Body of pancreas (tissue), 4 donors: ENCODE results near the gene ANO3. TPM values are rescaled to one million over a fixed set of nuclear protein-coding genes. Genes with fewer than 3 reads are reported as not detected.

Experiments
- ATAC-seq: fragments of 150-250 bp; one replicate; pipeline ENCODE4 v1.9.1; 2016
- DNase-seq, 4 donors: peaks; one replicate each; pipeline ENCODE4 v3.0.0-alpha.2; 2019
- H3K27ac ChIP-seq, 4 donors: fragments of 200-600 bp; sonication (generic); 1 replicate in 3 of 4; 2 replicates in 1 of 4; pipeline versions ENCODE4 v1.5.1 to v1.6.1; 2016 to 2019; ENCODE audit warnings: mild to moderate bottlenecking in 1 of 4, mixed read lengths in 1 of 4, moderate library complexity in 1 of 4
- H3K27me3 ChIP-seq, 2 donors: fragments of 200-600 bp; sonication (generic); one replicate each; pipeline ENCODE4 v1.6.0; 2016; ENCODE audit warnings: mild to moderate bottlenecking in 1 of 2
- H3K36me3 ChIP-seq, 2 donors: fragments of 200-600 bp; sonication (generic); replicated peaks in 1 of 2; 2 replicates each; pipeline ENCODE4 v1.5.1; 2016; ENCODE audit warnings: low read depth in 2 of 2; ENCODE audit not compliant: insufficient read depth in 1 of 2
- H3K4me1 ChIP-seq: fragments of 200-600 bp; sonication (generic); one replicate; pipeline ENCODE4 v1.6.0; 2016
- H3K4me3 ChIP-seq, 2 donors: fragments of 200-600 bp; sonication (generic); 1 replicate in 1 of 2; 2 replicates in 1 of 2; pipeline ENCODE4 v1.5.1; 2016 to 2019
- H3K9me3 ChIP-seq, 3 donors: fragments of 200-600 bp; sonication (generic); 1 replicate in 2 of 3; 2 replicates in 1 of 3; pipeline ENCODE4 v1.5.1; 2016
- POLR2A ChIP-seq, 3 donors: fragments of 450-650 bp; IDR thresholded peaks; one replicate each; pipeline ENCODE4 v1.6.1; 2016; ENCODE audit warnings: antibody characterized with exemption in 3 of 3, mild to moderate bottlenecking in 2 of 3
- WGBS, 2 donors: methylation state at CpG; one replicate each; pipeline ENCODE4 v1.1.5; 2017; 5-methylcytosine and 5-hydroxymethylcytosine counted together
- intact Hi-C: fragments of 100-400 bp; cut with DNase I; formaldehyde crosslinking; loops from one replicate; pipeline ENCODE4 v1.15.1; 2023
- total RNA-seq, 2 donors: library from RNA; depleted of rRNA; stranded (reverse); fragments of >200 nt; gene quantifications; one replicate each; pipeline ENCODE4 v1.1.0, GENCODE V29; 2016
- TF ChIP-seq, protein P1 (sequence below), 7 experiments: fragments of 450-650 bp in 4 of 7; fragments of 200-600 bp in 3 of 7; sonication (generic) in 3 of 7; IDR thresholded peaks; one replicate each; pipeline ENCODE4 v1.5.1; 2016 to 2019; ENCODE audit warnings: antibody characterized with exemption in 7 of 7

Gene ANO3
- total RNA-seq, 2 donors from 2014 or later, result 0.52 to 5.3 TPM

DNA sequence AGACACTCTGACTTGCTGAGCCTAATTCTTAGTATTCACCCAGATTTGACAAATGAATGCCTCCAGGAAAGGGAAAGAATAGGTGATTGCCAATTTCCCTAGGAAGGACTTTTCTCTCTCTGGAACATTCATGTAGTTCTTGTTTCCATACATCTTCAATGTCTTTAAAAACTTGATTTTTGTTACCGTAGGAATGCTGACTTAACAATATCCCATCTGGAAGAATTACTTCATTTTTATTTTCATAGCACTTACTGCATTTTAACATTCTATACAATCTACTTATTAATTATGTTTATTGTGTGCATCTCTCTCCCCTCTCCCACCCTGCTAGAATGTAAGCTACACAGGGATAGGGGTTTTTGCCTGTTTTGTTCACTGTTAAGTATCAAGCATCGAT is 323.4 kb downstream of the ANO3 start:
- H3K36me3 ChIP-seq, result no peaks in the 10 kb centered on the region
- DNase-seq, result no peak
- no peak for ATAC-seq
- no peaks in the 10 kb centered on the region for H3K4me1 ChIP-seq
- intact Hi-C loops, result no loop called here
- H3K27me3 ChIP-seq, result peaks cover 0 to under 1% of the 10 kb centered on the region in 2 donors
- H3K4me3 ChIP-seq, result no peak overlapping the region
- WGBS, 2 donors, result 67 to 81% methylated on average over 2 of the region's 2 CpGs
- no peak overlapping the region for H3K27ac ChIP-seq
- no peaks in the 10 kb centered on the region for H3K9me3 ChIP-seq
- no peak for TF ChIP-seq POLR2A (IDR thresholded peaks at IDR 0.05)
- TF ChIP-seq, protein P1, sequence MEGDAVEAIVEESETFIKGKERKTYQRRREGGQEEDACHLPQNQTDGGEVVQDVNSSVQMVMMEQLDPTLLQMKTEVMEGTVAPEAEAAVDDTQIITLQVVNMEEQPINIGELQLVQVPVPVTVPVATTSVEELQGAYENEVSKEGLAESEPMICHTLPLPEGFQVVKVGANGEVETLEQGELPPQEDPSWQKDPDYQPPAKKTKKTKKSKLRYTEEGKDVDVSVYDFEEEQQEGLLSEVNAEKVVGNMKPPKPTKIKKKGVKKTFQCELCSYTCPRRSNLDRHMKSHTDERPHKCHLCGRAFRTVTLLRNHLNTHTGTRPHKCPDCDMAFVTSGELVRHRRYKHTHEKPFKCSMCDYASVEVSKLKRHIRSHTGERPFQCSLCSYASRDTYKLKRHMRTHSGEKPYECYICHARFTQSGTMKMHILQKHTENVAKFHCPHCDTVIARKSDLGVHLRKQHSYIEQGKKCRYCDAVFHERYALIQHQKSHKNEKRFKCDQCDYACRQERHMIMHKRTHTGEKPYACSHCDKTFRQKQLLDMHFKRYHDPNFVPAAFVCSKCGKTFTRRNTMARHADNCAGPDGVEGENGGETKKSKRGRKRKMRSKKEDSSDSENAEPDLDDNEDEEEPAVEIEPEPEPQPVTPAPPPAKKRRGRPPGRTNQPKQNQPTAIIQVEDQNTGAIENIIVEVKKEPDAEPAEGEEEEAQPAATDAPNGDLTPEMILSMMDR (IDR thresholded peaks at IDR 0.05), result no peak

DNA sequence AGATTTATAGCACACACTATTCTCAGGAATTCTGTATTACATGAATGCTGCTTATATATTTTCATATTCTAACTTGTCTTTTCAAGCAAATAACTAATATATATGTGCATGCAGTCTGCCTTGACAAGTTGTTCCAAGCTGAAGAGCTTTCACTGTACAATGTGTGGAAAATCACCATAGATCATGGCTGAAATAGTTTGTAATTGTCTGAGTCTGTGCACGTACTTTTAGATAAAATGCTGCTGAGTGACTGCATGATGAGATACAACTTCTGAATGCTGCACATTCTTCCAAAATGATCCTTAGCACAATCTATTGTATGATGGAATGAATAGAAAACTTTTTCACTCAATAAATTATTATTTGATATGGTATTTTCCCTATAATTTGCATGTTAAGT is 331.0 kb downstream of the ANO3 start:
- 42 to 53% methylated on average over 1 of the region's 1 CpG for WGBS, 2 donors
- Histone ChIP-seq H3K4me3 (no peak overlapping the region), H3K9me3 (no peaks in the 10 kb centered on the region), H3K27ac (no peak overlapping the region), H3K27me3 (no peaks in the 10 kb centered on the region), H3K36me3 (no peaks in the 10 kb centered on the region), H3K4me1 (no peaks in the 10 kb centered on the region)
- no peak for ATAC-seq
- TF ChIP-seq POLR2A (IDR thresholded peaks at IDR 0.05), result no peak
- TF ChIP-seq, protein P1 (IDR thresholded peaks at IDR 0.05), result no peak
- intact Hi-C loops, result no loop called here
- no peak for DNase-seq

DNA sequence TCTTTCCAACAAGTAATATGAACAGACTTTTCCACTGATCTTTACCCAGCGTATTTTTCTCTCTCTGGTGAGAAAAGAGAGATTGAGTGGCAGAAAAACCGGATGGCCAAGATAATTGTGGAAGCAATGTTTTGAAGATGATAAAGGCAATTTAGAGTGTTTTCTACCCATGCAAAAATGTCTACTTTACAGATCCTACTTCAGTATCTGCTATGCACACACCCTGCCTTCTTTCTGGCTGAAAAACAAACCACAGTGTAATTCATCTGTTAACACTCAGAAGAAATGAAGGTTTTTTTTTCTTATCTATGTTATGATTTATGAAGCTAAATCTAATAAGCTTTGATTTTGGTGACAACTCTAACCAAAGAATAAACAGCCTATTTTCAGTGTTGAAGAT is 333.1 kb downstream of the ANO3 start:
- TF ChIP-seq POLR2A (IDR thresholded peaks at IDR 0.05), result no peak

DNA sequence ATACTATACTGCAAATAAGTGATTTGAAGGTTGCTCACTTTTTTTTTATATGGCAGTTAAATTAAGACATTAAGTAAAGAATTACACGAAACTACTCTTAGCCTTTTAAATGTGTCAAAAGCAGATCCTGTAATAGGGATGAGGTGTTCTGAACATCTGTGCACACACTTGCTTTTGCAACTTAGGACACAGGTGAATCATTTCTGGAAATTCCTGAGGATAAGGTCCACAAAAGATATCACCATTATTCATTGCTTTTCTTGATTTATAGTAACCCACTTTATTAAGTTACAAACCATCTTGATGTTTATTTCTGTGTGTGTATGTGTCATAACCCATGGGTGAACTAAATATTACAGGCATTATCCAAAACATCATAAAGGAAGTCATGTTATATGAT is 334.0 kb downstream of the ANO3 start:
- 39 to 53% methylated on average over 1 of the region's 1 CpG for WGBS, 2 donors
- no peak overlapping the region for H3K27ac ChIP-seq
- H3K9me3 ChIP-seq, result no peaks in the 10 kb centered on the region
- H3K36me3 ChIP-seq, result no peaks in the 10 kb centered on the region
- H3K4me1 ChIP-seq, result no peaks in the 10 kb centered on the region
- no peak for TF ChIP-seq POLR2A (IDR thresholded peaks at IDR 0.05)
- TF ChIP-seq, protein P1 (IDR thresholded peaks at IDR 0.05), result no peak
- DNase-seq (no peak), ATAC-seq (no peak)
- no peak overlapping the region for H3K4me3 ChIP-seq
- intact Hi-C loops, result no loop called here
- H3K27me3 ChIP-seq, result no peaks in the 10 kb centered on the region

More for the DNA sequence above, 333.1 kb downstream of the ANO3 start:
- Histone ChIP-seq H3K4me3 (no peak overlapping the region), H3K36me3 (no peaks in the 10 kb centered on the region), H3K9me3 (no peaks in the 10 kb centered on the region), H3K27me3 (no peaks in the 10 kb centered on the region), H3K27ac (no peak overlapping the region), H3K4me1 (no peaks in the 10 kb centered on the region)
- WGBS, 2 donors, result 54 to 59% methylated on average over 2 of the region's 2 CpGs
- no peak for DNase-seq
- intact Hi-C loops, result no loop called here
- ATAC-seq, result no peak

DNA sequence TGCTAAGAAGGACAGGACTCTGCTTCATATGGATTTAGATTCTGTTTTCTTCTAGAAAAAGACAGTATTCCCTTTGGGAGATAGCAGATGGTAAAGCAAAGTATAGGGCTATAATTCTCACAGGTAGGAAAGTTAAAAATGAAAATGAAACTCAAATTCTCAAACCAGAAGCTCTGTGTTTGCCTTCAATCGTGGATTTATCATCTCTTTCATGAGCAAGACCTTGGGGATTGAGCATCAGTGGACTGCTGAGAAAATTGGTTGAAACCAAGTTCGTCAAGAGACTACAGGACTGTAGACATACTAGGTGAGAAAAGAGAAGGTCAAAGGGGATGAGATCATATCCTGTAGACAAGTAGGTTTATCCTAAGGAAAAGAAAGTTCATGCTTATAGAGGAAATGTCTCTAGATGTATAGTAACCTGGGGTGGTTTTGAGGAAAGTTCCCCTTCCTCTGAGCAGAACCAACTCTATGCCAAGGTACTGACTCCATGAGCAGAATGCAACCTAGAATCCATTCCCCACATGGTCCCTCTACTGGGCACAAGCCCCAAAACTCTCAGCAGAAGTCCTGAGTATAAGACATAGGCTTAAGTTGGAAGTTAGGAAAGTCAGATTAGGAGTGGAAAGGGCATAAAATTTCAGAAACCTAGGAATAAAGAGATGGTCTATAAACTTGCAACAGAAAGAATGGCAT is 343.5 kb downstream of the ANO3 start:
- DNase-seq, result no peak
- H3K4me1 ChIP-seq, result no peaks in the 10 kb centered on the region
- no peak for TF ChIP-seq POLR2A (IDR thresholded peaks at IDR 0.05)
- TF ChIP-seq, protein P1 (IDR thresholded peaks at IDR 0.05), result no peak
- H3K4me3 ChIP-seq, result no peak overlapping the region
- no peaks in the 10 kb centered on the region for H3K9me3 ChIP-seq
- no peaks in the 10 kb centered on the region for H3K27me3 ChIP-seq
- no peak overlapping the region for H3K27ac ChIP-seq
- no peak for ATAC-seq
- intact Hi-C loops, result no loop called here
- no peaks in the 10 kb centered on the region for H3K36me3 ChIP-seq
- WGBS, 2 donors, result 20 to 27% methylated on average over 2 of the region's 2 CpGs
